HCT116 (cell line): ENCODE results near the gene HES2.

Source experiments
- CEBPB ChIP-seq: IDR thresholded peaks from 2 replicates; pipeline ENCODE4 v1.6.1; 2012; ENCODE audit warnings: low read depth
- ELF1 ChIP-seq: IDR thresholded peaks from 2 replicates; pipeline ENCODE4 v1.6.1; 2012; ENCODE audit warnings: low read depth, borderline replicate concordance
- POLR2A ChIP-seq: IDR thresholded peaks from 2 replicates; pipeline ENCODE4 v1.7.0; 2011; ENCODE audit warnings: borderline replicate concordance; ENCODE audit not compliant: insufficient read depth, insufficient read length; ENCODE audit errors: extremely low read depth
- ZFX ChIP-seq: fragments of 450-650 bp; IDR thresholded peaks from 2 replicates; pipeline ENCODE4 v1.6.1; 2017
- TF ChIP-seq, protein P1 (sequence below), 3 experiments: fragments of 200-600 bp in 1 of 3; sonication (generic) in 1 of 3; IDR thresholded peaks in 2 of 3; conservative IDR thresholded peaks in 1 of 3; 2 replicates each; pipeline ENCODE4 v1.5.1; 2012 to 2017; ENCODE audit warnings: low read depth in 2 of 3, low read length in 2 of 3, antibody characterized with exemption in 1 of 3, borderline replicate concordance in 1 of 3, control low read depth in 1 of 3, mild to moderate bottlenecking in 1 of 3, mixed read lengths in 1 of 3, mixed run types in 1 of 3, moderate library complexity in 1 of 3; ENCODE audit not compliant: insufficient read depth in 1 of 3

DNA sequence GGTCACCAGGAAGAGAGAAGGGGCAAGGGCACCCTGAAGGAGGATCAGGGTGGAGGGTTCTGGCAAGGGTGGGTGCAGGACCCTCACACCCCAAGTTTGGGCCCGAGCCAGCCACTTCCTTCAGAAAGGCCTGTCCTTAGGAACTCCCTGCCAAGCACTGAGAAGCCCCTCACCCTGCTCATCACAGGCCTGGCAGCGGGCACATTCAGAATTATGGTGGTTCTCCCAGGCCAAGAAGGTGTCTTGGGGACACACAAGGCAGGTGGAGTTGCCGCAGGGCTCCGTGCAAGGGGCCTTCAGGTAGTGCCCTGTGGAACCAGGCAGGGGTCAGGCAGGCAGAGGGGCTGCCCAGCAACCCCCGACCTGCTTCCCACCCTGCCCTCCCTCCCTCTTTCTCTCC is 45.2 kb upstream of the HES2 start:
- TF ChIP-seq, protein P1, sequence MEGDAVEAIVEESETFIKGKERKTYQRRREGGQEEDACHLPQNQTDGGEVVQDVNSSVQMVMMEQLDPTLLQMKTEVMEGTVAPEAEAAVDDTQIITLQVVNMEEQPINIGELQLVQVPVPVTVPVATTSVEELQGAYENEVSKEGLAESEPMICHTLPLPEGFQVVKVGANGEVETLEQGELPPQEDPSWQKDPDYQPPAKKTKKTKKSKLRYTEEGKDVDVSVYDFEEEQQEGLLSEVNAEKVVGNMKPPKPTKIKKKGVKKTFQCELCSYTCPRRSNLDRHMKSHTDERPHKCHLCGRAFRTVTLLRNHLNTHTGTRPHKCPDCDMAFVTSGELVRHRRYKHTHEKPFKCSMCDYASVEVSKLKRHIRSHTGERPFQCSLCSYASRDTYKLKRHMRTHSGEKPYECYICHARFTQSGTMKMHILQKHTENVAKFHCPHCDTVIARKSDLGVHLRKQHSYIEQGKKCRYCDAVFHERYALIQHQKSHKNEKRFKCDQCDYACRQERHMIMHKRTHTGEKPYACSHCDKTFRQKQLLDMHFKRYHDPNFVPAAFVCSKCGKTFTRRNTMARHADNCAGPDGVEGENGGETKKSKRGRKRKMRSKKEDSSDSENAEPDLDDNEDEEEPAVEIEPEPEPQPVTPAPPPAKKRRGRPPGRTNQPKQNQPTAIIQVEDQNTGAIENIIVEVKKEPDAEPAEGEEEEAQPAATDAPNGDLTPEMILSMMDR (IDR thresholded peaks at IDR 0.05 in 2 of 3, conservative IDR thresholded peaks at IDR 0.05 in 1 of 3; ENCODE audit: borderline replicate concordance in 1 of 3, insufficient read depth in 1 of 3, low read depth in 2 of 3, low read length in 2 of 3), result no peak
- TF ChIP-seq POLR2A (no peak), ZFX (no peak), ELF1 (no peak), CEBPB (no peak)
